ENCODE results near the gene CCDC185.

CCDC185 gene

GRCh38 chr1:223437151-223437550 lies 43.9 kb downstream of the CCDC185 start:
- DNase-seq, result no peak

GRCh38 chr1:223443397-223443796 lies 50.2 kb downstream of the CCDC185 start:
- no peak for DNase-seq

- no peak for DNase-seq
Observed at GRCh38 chr1:223444411-223444810, 51.2 kb downstream of the CCDC185 start.
